HepG2 (cell line): Measurements from ENCODE around the gene CIAO3. TPM values are rescaled to one million over a fixed set of nuclear protein-coding genes. Genes with fewer than 3 reads are reported as not detected.

Experiments used
- ATAC-seq: fragments of 200-7000 bp; cut with Tn5 transposase; 3 replicates; pipeline ENCODE4 v1.9.1; 2020; ENCODE audit warnings: mild to moderate bottlenecking, moderate library complexity
- BruUV-seq: library from RNA; stranded (reverse); fragments of 400-500 nt; replicated peaks from 2 replicates; lab custom pipeline; 2021; lab: Mats Ljungman, UMichigan
- CTCF ChIA-PET: fragments of 300-600 bp; formaldehyde crosslinking; extraction: SDS; loops from one replicate; lab custom pipeline; 2021; ENCODE audit warnings: low total read pairs, inconsistent platforms, low intra/inter-chr PET ratio; lab: Yijun Ruan, JAX
- POLR2A ChIA-PET: fragments of 350-600 bp; sonication (Branson Sonifier 250); formaldehyde crosslinking; loops from one replicate; lab custom pipeline; 2020; ENCODE audit warnings: antibody characterized with exemption, inconsistent platforms; lab: Yijun Ruan, JAX
- DNase-seq: peaks from one replicate; pipeline ENCODE4 v3.0.0-alpha.2; 2015; ENCODE audit warnings: low spot score
- FAIRE-seq: peaks from 3 replicates; lab custom pipeline; 2011; peaks lifted over from hg19 to GRCh38; lab: Jason Lieb, UNC
- H2AFZ ChIP-seq: one replicate; pipeline ENCODE4 v1.6.1; 2011; ENCODE audit warnings: low read length, inconsistent platforms
- H3K27ac ChIP-seq: fragments of 300-600 bp; 3 replicates; pipeline ENCODE4 v1.8.0; 2011; ENCODE audit warnings: mixed run types, mild to moderate bottlenecking, mixed read lengths, low read length, inconsistent platforms; ENCODE audit not compliant: insufficient read depth; ENCODE audit errors: extremely low read length
- H3K27me3 ChIP-seq, 2 experiments: fragments of 200-600 bp in 1 of 2; 2 replicates in 1 of 2; 3 replicates in 1 of 2; pipeline versions ENCODE4 v1.6.0 to v1.8.0; 2011; ENCODE audit warnings: low read length in 2 of 2, mild to moderate bottlenecking in 2 of 2, moderate library complexity in 2 of 2, inconsistent platforms in 1 of 2; ENCODE audit not compliant: insufficient read depth in 2 of 2, control insufficient read depth in 1 of 2
- H3K36me3 ChIP-seq, 2 experiments: fragments of 200-600 bp in 1 of 2; replicated peaks in 1 of 2; 2 replicates in 1 of 2; 3 replicates in 1 of 2; pipeline versions ENCODE4 v1.5.1 to v1.8.0; 2011; ENCODE audit warnings: low read length in 2 of 2, inconsistent platforms in 1 of 2; ENCODE audit not compliant: insufficient read depth in 2 of 2, control insufficient read depth in 1 of 2
- H3K4me1 ChIP-seq: 2 replicates; pipeline ENCODE4 v1.5.1; 2012; ENCODE audit warnings: low read length, inconsistent platforms; ENCODE audit not compliant: insufficient read depth
- H3K4me2 ChIP-seq: 2 replicates; pipeline ENCODE4 v1.6.0; 2011; ENCODE audit warnings: low read depth, low read length, inconsistent platforms
- H3K4me3 ChIP-seq, 3 experiments: fragments of 200-600 bp in 1 of 3; sonication (generic), shearing (Covaris generic) in 1 of 3; replicated peaks in 1 of 3; 2 replicates each; pipeline ENCODE4 v1.5.1; 2011 to 2016; ENCODE audit warnings: low read length in 3 of 3, inconsistent platforms in 2 of 3, low read depth in 2 of 3, mild to moderate bottlenecking in 2 of 3, control low read depth in 1 of 3, mixed read lengths in 1 of 3; ENCODE audit not compliant: insufficient read depth in 1 of 3
- H3K79me2 ChIP-seq: one replicate; pipeline ENCODE4 v1.6.1; 2011; ENCODE audit warnings: low read length, inconsistent platforms; ENCODE audit not compliant: insufficient read depth
- H3K9ac ChIP-seq: 2 replicates; pipeline ENCODE4 v1.6.0; 2011; ENCODE audit warnings: mild to moderate bottlenecking, low read depth, low read length, inconsistent platforms; ENCODE audit not compliant: insufficient read depth
- H3K9me3 ChIP-seq: 2 replicates; pipeline ENCODE4 v1.5.1; 2012; ENCODE audit warnings: mild to moderate bottlenecking, low read length
- H4K20me1 ChIP-seq: 2 replicates; pipeline ENCODE4 v1.6.0; 2011; ENCODE audit warnings: inconsistent platforms, mild to moderate bottlenecking, low read length, moderate library complexity; ENCODE audit not compliant: insufficient read depth
- AGO1 ChIP-seq: fragments of 200-400 bp; formaldehyde crosslinking; IDR thresholded peaks from 2 replicates; pipeline ENCODE4 v1.6.1; 2017; ENCODE audit warnings: mild to moderate bottlenecking, low read depth, low read length, moderate library complexity; ENCODE audit not compliant: poor library complexity, severe bottlenecking
- AGO2 ChIP-seq: fragments of 200-400 bp; formaldehyde crosslinking; optimal IDR thresholded peaks from 2 replicates; pipeline ENCODE3; 2017; ENCODE audit warnings: mild to moderate bottlenecking, low read depth, low read length, moderate library complexity
- GLI4 ChIP-seq: sonication (generic); formaldehyde crosslinking; IDR thresholded peaks from 2 replicates; pipeline ENCODE4 v1.5.1; 2020; ENCODE audit warnings: missing genetic modification reagents, mild to moderate bottlenecking, moderate library complexity, borderline replicate concordance
- HCFC1 ChIP-seq: fragments of 150-350 bp; IDR thresholded peaks from 2 replicates; pipeline ENCODE4 v1.6.1; 2014; ENCODE audit warnings: low read depth, low read length
- MLXIP ChIP-seq: sonication (generic); formaldehyde crosslinking; IDR thresholded peaks from 2 replicates; pipeline ENCODE4 v1.9.0; 2021; ENCODE audit warnings: missing genetic modification reagents, borderline replicate concordance
- MXD1 ChIP-seq: sonication (generic); formaldehyde crosslinking; IDR thresholded peaks from 2 replicates; pipeline ENCODE4 v1.4.0; 2020; ENCODE audit warnings: mild to moderate bottlenecking, missing genetic modification reagents
- POLR2G ChIP-seq: fragments of 200-400 bp; formaldehyde crosslinking; IDR thresholded peaks from 2 replicates; pipeline ENCODE4 v1.6.1; 2018; ENCODE audit warnings: mild to moderate bottlenecking, low read depth, low read length, moderate library complexity
- RBFOX2 ChIP-seq: fragments of 200-400 bp; formaldehyde crosslinking; IDR thresholded peaks from 2 replicates; pipeline ENCODE4 v1.6.1; 2017; ENCODE audit warnings: low read depth, mild to moderate bottlenecking, low read length
- TBX2 ChIP-seq: sonication (generic); formaldehyde crosslinking; IDR thresholded peaks from 2 replicates; pipeline ENCODE4 v1.5.0; 2020; ENCODE audit warnings: missing genetic modification reagents, mild to moderate bottlenecking, borderline replicate concordance
- ZKSCAN1 ChIP-seq: fragments of 150-350 bp; IDR thresholded peaks from 2 replicates; pipeline ENCODE4 v1.6.1; 2014; ENCODE audit warnings: low read length
- ZMYM4 ChIP-seq: sonication (generic); formaldehyde crosslinking; IDR thresholded peaks from 2 replicates; pipeline ENCODE4 v1.8.1; 2023; ENCODE audit warnings: mild to moderate bottlenecking, missing genetic modification reagents
- ZNF264 ChIP-seq: sonication (generic); formaldehyde crosslinking; IDR thresholded peaks from 2 replicates; pipeline ENCODE4 v1.4.0; 2020; ENCODE audit warnings: missing genetic modification reagents
- ZNF562 ChIP-seq: sonication (generic); formaldehyde crosslinking; IDR thresholded peaks from 2 replicates; pipeline ENCODE4 v1.8.0; 2022; ENCODE audit warnings: missing genetic modification reagents, borderline replicate concordance
- ZNF569 ChIP-seq: sonication (generic); formaldehyde crosslinking; IDR thresholded peaks from 2 replicates; pipeline ENCODE4 v1.5.0; 2020; ENCODE audit warnings: mild to moderate bottlenecking, missing genetic modification reagents, moderate library complexity, borderline replicate concordance
- WGBS: methylation state at CpG from one replicate; pipeline ENCODE4 v1.1.6; 2017; ENCODE audit warnings: low lambda C conversion rate; 5-methylcytosine and 5-hydroxymethylcytosine counted together
- in situ Hi-C: cut with HindIII; loops from 2 replicates; pipeline ENCODE4 v1.10.0; 2017; ENCODE audit warnings: low pct_unique_long_range_greater_than_20kb; ENCODE audit not compliant: extremely low pct_ligation_motif_present
- intact Hi-C: fragments of 100-400 bp; cut with micrococcal nuclease; formaldehyde crosslinking; loops from one replicate; pipeline ENCODE4 v1.10.0; 2022; ENCODE audit not compliant: unreplicated experiment
- polyA plus RNA-seq, 8 experiments: library from polyadenylated mRNA; depleted of rRNA in 3 of 8; stranded (reverse) in 7 of 8; unstranded in 1 of 8; fragments of >200 nt; fragmentation: Illumina TruSeq in 4 of 8; extraction: Trizol in 4 of 8; gene quantifications; 2 replicates each; pipeline versions ENCODE4 v1.2.1 to v1.2.3, GENCODE V29; 2011 to 2016; ENCODE audit warnings: low read depth in 4 of 8, missing spikeins in 1 of 8, mixed read lengths in 1 of 8; ENCODE audit not compliant: insufficient read depth in 1 of 8
- total RNA-seq, 5 experiments: library from RNA; depleted of rRNA; stranded (reverse); fragments of >200 nt; fragmentation: Illumina TruSeq; extraction: Trizol; gene quantifications; 2 replicates each; pipeline ENCODE4 v1.2.3, GENCODE V29; 2016; ENCODE audit warnings: low read depth in 1 of 5

The CIAO3 gene
- total and polyA plus RNA-seq, 2 of the 13 experiments (the other 11 are each of a cell fraction or from before 2014, with no cell fraction given), result 21.7 to 25.0 TPM

GRCh38 chr16:728890-729744, 11.7 kb downstream of the CIAO3 start:
- peaks cover 0 to 3% of the 10 kb centered on the region in 2 experiments; a peak in 1 of 5 replicates for H3K27me3 ChIP-seq
- 97% methylated on average over 29 of the region's 55 CpGs for WGBS
- H3K27ac ChIP-seq, result no peak overlapping the region
- intact Hi-C loops, result no loop called here
- TF ChIP-seq ZNF569 (CRISPR knock-in tag) (no peak), ZNF264 (CRISPR knock-in tag) (no peak), ZMYM4 (CRISPR knock-in tag) (no peak), POLR2G (0 out of 2 replicates have a peak, but pooled peaks have one; percentile 32), MXD1 (CRISPR knock-in tag) (no peak), AGO1 (peak; percentile 51), ZKSCAN1 (no peak), TBX2 (CRISPR knock-in tag) (no peak), GLI4 (CRISPR knock-in tag) (no peak), AGO2 (peak; percentile 85), HCFC1 (no peak), ZNF562 (CRISPR knock-in tag) (no peak), MLXIP (CRISPR knock-in tag) (no peak), RBFOX2 (peak; percentile 18; the same call in 1 of the 2 replicates)
- TF ChIP-seq, all 625 proteins: peak for 4
- BruUV-seq, result no TSS peak
- no peaks in the 10 kb centered on the region for H3K9me3 ChIP-seq
- ATAC-seq, result no peak
- no peak for FAIRE-seq
- DNase-seq, result no peak
- peaks cover 3 to 8% of the 10 kb centered on the region in 2 experiments; a peak in 2 of 5 replicates for H3K36me3 ChIP-seq
- H2AFZ ChIP-seq, result no peak overlapping the region
- no peak overlapping the region for H3K4me2 ChIP-seq
- H4K20me1 ChIP-seq, result 0 out of 2 replicates have a peak, but pooled peaks cover 2% of the 10 kb centered on the region
- H3K79me2 ChIP-seq, result no peaks in the 10 kb centered on the region
- H3K4me3 ChIP-seq, result no peak overlapping the region
- H3K9ac ChIP-seq, result no peak overlapping the region
- in situ Hi-C loops, result no loop called here
- peaks cover 11% of the 10 kb centered on the region for H3K4me1 ChIP-seq
- ChIA-PET CTCF (no interaction called here), POLR2A (interaction anchor here (1.3 to 2.0 kb wide), 3 partner anchors 8 to 13 kb away, joined by 4 to 7 read pairs (median 7); partner anchors contain the start of genes ANTKMT and CIAO3)
